CD4-positive, alpha-beta T cell treated with Interleukin-15 for 1 hour (primary cell): ENCODE measurements around the gene SEMA4D.
"Not testable (repeated sequence)": the region's sequence is repeated elsewhere in the genome, so short reads cannot be mapped to it uniquely, and the experiment has no call there.

Experiments
- DNase-seq: peaks from one replicate; pipeline ENCODE4 v3.0.0-alpha.2; 2020

The SEMA4D gene

DNA sequence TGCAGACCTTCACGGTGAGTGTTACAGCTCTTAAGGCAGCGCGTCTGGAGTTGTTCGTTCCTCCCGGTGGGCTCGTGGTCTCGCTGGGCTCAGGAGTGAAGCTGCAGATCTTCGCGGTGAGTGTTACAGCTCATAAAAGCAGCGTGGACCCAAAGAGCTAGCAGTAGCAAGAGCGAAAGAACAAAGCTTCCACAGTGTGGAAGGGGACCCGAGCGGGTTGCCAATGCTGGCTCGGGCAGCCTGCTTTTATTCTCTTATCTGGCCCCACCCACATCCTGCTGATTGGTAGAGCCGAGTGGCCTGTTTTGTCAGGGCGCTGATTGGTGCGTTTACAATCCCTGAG lies 18.3 kb downstream of the SEMA4D start:
- DNase-seq, result not testable (repeated sequence)

GRCh38 chr9:89478821-89479668 lies 18.9 kb downstream of the SEMA4D start:
- no peak for DNase-seq

DNA sequence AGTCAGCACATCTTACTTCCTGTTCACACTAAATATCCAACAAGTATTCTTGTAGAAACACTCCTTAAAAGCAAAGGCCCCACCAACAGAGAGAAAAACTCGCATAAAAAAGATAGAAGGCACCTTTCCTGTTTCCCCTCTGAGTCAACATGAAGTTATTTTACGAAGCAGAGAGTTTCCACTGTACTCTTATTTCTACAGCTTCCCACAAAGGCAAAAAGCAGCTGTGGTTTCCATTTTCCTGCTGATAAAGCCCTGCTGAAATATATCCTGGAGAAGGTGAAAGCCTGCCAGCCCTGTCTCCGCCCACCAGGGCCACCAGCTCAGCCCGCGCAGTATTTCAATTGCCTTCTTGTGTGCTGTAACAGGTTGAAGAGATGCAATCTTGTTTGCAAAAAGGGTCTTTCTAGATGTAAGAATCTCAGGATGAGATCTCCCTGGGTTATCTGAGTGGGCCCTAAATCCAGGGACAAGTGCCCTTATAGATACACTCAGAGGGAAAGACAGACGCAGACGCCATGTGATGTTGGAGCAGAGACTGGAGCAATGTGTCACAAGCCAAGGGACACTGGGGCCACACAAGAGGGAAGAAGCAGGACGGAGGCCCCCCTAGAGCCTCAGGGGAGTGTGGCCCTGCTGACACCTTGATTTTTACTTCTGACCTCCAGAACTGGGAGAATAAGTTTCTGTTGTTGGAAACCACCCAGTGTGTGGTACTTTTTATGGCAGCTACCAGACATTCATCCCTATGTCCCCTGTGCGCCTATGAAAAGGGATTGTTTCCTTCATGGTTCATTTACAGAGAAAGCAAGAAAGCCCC lies 19.9 kb downstream of the SEMA4D start:
- no peak for DNase-seq

DNA sequence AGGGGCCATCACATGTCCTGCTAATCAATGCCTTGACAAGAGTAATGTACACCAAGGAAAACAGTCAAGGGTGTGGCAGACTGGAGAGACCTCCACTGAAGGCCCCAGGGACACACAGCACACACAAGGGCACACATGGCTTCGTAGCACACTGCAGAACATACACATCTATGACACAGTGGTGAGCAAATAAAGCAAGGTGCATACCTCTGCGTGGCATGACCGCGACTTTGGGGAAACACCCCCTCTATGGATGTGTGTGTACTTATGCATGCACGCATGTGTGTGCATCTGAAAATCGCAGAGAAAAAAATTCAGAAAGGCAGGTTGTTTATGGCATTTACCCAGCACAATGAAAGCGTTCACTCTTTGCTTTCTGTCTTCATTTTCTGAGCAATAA lies 20.5 kb downstream of the SEMA4D start:
- DNase-seq, result no peak

GRCh38 chr9:89476546-89476945 lies 21.4 kb downstream of the SEMA4D start:
- DNase-seq, result no peak

DNA sequence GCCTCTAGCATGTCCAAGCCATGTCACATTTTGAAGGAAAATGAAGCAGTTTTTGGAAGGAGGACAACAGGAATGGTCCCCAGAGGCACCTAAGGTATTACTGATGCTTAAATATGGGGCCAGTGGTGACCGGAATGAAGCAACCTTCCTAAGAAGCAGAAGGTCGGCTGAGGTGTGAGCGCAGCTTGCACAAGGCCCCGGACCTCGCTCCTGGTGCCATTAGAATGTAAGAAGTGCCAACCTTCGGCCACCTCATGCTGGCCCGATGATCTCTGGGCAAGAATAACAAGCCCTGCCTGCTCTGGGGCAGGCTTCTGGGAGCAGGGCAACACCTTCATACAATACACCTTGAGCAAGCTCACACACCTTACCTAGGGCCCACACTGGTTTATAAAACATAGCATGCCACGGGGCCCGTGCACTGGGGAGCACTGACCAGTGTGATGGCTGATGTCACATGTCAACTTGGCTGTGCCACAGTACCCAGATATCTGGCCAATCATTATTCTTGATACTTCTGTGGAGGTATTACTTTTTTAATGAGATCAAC lies 21.9 kb downstream of the SEMA4D start:
- DNase-seq, result no peak

DNA sequence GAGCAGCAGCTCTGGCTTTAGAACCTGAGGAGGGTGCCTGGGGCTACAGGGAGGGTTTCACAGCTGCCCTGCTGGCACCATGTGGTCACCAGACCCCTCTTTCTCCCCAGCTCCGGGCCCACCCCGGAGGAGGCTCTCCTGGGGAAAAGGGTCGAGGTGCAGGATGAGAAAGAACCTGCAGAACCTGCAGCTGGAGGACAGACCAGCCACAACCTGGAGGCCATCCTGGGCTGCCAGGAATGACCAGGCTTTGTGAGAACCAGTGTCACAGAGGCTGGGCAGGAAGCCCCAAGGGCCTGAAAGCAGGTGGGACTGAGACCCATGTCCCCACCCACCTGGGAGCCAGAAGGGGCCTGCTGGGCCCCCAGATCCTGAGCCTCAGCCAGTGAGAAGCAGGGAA lies 23.0 kb downstream of the SEMA4D start:
- DNase-seq, result no peak

- no peak for DNase-seq
Observed at GRCh38 chr9:89473762-89474469, 24.0 kb downstream of the SEMA4D start.

- DNase-seq, result not testable (repeated sequence)
Observed at GRCh38 chr9:89471796-89472320, 26.1 kb downstream of the SEMA4D start.

- no peak for DNase-seq
Observed at GRCh38 chr9:89471390-89471789, 26.5 kb downstream of the SEMA4D start.

- DNase-seq, result no peak
Observed at GRCh38 chr9:89470224-89470839, 27.6 kb downstream of the SEMA4D start.

GRCh38 chr9:89469003-89469402 lies 28.9 kb downstream of the SEMA4D start:
- DNase-seq, result no peak

DNA sequence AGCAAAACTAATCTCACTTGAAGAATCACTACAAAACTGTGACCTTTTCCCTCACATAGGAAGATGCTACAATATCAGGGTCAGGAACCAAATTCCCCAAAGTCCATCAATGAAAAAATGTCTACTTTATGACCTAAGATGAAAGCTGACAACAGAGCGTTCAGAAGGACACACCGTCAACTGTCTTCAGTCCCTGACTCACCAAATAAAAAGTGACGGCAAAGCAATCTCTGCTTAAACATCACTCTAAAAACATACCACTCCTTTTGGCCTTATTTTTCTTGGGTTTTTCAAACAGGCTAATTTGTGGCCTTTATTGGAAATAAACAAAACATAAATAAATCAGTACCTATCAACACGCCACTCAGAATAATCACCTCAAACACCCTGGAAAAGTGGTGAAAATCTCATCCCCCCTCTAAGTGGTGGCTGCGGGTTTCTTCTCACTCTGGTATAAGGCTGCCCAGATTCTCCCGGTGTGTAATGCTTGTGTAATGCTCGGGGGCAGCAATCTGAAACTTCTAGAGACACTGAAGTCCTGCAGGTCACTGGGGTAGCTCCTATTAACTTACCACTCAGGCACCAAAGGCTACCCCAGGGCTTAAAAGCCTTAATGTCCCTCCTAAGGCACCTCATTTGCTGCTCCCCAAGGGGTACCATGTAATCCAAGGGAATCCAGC lies 29.5 kb downstream of the SEMA4D start:
- no peak for DNase-seq

GRCh38 chr9:89467278-89467625 lies 30.7 kb downstream of the SEMA4D start:
- no peak for DNase-seq

DNA sequence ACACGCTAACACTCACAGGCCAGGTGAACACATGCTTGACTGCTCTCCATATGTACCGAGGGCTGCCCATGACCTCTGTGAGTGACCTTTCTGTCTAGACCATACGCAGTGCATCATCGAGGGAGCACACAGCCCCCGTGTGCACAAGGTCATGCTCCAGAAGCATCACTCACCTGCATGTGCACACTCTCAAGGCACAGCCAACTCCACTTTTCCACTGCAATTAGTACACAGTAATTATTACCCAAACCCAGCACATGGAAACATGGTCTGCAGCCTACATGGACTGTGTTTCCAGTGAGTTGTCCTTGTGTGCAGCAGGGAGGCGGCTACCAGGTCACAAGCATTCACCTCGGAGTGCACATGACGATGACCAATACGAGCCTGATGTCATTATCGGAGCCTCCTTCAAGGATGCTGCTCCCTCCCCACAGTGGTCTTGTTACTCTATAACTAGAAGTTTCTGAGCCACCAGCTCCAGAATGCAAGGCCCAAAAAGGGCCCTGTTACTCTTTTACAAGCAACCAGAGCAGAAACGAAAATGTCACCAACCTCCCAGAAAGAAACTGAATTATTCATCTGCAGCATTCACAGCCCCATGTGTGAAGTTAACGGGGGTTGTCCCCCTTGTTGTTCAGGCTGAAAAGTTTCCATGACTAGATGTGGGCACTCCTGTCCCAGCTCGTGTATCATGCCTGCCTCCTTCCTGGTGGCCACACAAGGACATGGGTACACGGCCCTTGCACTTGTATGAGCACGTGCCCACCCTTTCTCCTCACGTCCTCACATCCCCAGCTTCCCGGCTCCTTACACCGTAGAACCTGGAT lies 31.2 kb downstream of the SEMA4D start:
- no peak for DNase-seq

DNA sequence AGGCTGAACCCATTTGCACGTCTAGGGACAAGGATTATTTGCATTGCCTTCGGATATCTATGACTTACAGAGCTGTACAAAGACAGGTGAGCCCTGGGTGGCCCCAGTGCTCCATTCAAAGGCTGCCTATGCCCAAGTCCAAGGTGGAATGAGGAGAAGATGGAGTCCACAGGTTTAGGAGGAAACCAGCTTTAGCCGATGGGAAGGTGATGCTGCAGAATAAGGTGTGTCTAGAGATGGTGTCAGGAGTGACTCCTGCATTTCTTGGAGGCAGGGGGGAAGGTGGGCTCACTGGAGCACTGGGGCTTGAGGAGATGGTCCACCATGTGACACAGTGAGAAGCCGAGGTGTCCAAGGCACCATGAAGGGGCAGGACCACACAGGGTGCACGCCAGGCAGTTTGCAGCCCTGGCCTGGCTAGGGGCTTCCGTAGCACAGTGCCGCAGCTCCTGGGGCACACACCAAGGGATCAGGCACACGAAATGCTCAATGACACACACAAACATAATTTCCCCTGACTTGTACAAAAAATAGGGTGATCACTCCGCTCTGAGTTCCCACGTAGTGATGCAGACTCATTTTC lies 32.1 kb downstream of the SEMA4D start:
- DNase-seq, result no peak

- no peak for DNase-seq
Observed at GRCh38 chr9:89465001-89465451, 32.9 kb downstream of the SEMA4D start.

DNA sequence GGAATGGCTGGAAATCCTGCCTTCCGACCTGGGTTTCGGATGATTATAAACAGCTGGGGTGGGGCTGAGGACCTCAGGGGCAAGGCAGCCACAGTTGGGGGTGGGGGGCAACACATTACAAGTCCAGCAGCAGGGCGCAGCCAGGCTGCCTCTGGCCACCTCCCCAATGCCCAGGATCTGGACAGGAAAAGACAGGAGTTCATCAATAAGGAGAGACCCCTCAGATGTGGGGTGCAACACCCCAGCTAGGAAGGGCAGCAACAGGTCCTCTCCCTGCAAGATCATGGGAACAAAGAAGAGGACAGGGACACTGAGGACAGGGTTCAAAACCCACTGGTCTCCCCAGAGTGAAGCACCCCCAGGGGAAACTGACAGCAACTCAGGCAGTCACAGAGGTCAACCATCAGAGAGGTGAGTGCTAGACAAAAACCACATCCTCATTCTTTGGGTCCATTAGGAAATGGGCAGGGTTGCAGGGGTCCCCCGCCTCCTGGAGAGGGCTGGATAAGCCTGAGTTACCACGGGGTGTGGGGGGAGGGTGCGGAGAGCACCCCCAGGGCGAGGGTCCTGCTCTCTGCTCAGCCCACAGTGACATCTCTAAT lies 33.5 kb downstream of the SEMA4D start:
- DNase-seq, result no peak

DNA sequence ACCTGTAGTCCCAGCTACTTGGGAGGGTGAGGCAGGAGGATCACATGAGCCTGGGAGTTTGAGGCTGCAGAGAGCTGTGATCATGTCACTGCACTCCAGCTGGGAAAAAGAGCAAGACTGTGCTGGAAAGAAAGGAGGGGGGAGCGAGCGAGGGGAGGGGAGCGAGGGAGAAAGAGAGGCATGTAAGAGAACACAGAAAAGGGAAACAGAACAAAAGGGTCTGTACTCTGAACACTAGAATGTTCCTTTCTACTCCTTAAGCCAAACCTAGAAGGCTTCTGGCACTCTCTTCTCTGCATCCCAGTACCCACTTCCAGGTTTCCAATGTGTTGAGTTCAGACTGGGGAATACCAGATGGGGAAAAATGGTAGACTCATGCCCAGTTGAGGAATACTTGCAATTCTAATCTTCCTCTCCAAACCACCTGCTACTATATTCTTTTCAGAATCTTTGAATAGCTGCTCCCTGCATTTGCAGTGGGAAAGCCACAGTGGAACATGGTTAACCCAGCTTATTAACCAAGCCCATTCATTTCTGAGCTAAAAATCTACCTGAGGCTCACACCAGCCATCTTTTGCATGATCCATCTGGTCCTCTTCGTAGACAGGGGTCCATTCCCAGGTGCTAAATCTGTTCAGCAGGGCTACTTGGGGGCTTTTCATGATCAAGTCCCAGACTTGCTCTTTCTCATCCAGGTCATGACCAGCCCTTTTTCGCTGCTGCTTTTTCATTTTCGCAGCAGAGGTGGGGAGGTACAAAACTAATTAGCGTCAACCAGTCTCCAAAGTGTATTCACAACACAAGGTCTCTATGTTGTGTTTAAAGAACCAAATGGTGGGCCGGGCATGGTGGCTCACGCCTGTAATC lies 34.9 kb downstream of the SEMA4D start:
- DNase-seq, result no peak
